Lower lobe of right lung (tissue), 2 donors: Measurements from ENCODE around the gene ETFDH. TPM values are rescaled to one million over a fixed set of nuclear protein-coding genes. Genes with fewer than 3 reads are reported as not detected.

Experiments
- ATAC-seq, 2 donors: fragments of 200-7000 bp; cut with Tn5 transposase; one replicate each; pipeline ENCODE4 v1.9.1; 2020 to 2022; ENCODE audit warnings: mild to moderate bottlenecking in 2 of 2, moderate library complexity in 2 of 2
- DNase-seq: peaks from one replicate; pipeline ENCODE4 v3.0.0-alpha.2; 2020
- H3K27ac ChIP-seq: fragments of 200-600 bp; one replicate; pipeline ENCODE4 v1.8.0; 2022
- H3K27me3 ChIP-seq: fragments of 200-600 bp; one replicate; pipeline ENCODE4 v1.8.0; 2022; ENCODE audit warnings: low read depth
- H3K36me3 ChIP-seq: fragments of 200-600 bp; one replicate; pipeline ENCODE4 v1.8.0; 2022; ENCODE audit warnings: mild to moderate bottlenecking
- H3K4me1 ChIP-seq: fragments of 200-600 bp; one replicate; pipeline ENCODE4 v1.8.0; 2022
- H3K4me3 ChIP-seq: fragments of 200-600 bp; one replicate; pipeline ENCODE4 v1.8.0; 2022; ENCODE audit warnings: mild to moderate bottlenecking
- H3K9me3 ChIP-seq: fragments of 200-600 bp; one replicate; pipeline ENCODE4 v1.8.0; 2022
- intact Hi-C: fragments of 100-400 bp; cut with DNase I; formaldehyde crosslinking; loops from one replicate; pipeline ENCODE4 v1.11.0; 2022
- long read RNA-seq: library from polyadenylated mRNA; unstranded; transcript quantifications from one replicate; pipeline ENCODE4 v2.0.0, GENCODE V29; 2021
- total RNA-seq: library from RNA; stranded (reverse); fragmentation: NEBNext Ultra II Directional; extraction: Animal tissue kit (Norgen Biotek cat#: 25700); gene quantifications from one replicate; pipeline ENCODE4 v1.2.1, GENCODE V29; 2021
- TF ChIP-seq, protein P1 (sequence below): fragments of 200-600 bp; IDR thresholded peaks from one replicate; pipeline ENCODE4 v1.8.0; 2022; ENCODE audit warnings: antibody characterized with exemption, mild to moderate bottlenecking
- donor health status: DM: no; HTN: yes; CAD: no; lungs with severe emphysema.

Gene ETFDH
- total RNA-seq: 27.7 TPM
- long read RNA-seq, transcript ETFDH-206 (13 exons, 3,282 nt): major isoform, 33 of 45 reads
- long read RNA-seq, partial matches to known transcripts: 2 of 45 reads
- long read RNA-seq, other reads (novel, unspliced or antisense): 9 of 45 reads

DNA sequence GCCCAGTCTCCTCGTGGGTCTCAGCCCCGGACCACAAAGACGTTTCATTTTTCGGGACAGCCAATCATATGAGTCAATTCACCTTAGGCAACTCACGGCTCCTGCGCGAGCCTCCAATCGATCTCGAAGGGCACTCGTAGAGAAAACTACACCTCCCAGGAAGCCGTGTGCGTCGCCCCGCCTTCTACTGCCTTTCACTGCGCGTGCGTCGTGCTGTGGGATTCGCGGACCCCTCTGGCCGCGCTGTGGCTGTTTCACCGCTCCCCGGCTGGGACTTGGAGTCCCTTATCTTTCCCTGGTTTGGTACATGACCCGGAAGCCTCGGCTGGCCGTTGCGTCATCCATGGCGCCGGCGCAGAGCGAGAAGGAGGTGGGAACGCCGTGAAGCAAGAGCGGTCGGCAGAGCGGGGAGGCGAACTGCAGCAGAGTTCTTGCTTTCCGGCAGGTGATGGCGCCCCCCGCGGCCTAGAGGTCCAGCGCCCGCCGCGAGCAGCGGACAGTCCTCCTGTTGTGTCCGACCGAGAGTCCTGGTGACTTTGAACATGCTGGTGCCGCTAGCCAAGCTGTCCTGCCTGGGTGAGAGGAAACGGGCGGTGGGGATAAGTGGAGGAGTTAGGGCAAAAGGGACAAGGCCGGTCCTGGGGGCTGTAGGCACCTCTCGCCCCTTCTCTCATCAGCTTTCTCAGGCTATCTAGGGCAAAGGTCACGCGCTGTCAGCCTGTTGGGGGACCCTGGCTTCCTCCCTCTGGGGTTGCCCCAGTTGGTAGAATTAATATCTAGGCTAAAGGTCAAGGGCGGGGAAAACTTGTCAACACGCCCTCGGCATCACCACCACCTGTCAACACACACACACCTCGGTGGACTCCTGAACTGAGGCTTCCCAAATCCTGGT, at the start of gene ETFDH:
ETFDH (plus strand) TSS at position 382 of the 892 bp plus-strand sequence; CDS start at position 543, 161 bp downstream.
- intact Hi-C loops: no loop called here

DNA sequence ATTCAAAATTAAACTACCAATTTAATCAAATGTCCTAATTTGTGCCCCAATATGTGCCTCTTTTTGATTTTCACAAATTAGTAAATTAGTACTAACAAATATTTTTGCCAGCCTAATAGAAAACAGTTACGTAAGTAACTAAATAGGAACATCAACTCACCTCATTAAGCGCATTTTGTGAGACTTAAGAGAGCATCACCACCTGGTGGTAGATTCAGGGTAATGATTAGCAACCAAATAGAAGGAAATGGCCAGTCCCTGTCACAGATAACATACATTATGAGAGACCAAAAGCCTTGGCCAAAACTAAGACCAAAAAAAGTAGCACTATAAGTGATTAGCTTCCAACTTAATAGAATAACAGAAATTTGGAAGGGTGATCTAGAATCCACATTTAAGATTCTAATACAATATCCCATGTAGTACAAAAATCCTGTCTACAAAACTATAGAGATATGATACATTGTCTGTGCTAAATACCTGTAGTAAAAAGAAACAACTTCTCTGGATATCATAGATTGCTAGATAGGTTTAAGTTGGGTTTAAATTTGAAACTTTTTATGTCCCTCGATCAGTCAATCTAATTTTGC, 47.1 kb upstream of the ETFDH start:
- intact Hi-C loops: loop anchor here (10.0 kb wide), 1 partner anchor 370 kb away; no protein-coding TSS in a partner anchor
- H3K9me3 ChIP-seq: no peaks in the 10 kb centered on the region
- H3K4me1 ChIP-seq: peaks cover 4% of the 10 kb centered on the region

More for the DNA sequence above, at the start of gene ETFDH:
- TF ChIP-seq, protein P1, sequence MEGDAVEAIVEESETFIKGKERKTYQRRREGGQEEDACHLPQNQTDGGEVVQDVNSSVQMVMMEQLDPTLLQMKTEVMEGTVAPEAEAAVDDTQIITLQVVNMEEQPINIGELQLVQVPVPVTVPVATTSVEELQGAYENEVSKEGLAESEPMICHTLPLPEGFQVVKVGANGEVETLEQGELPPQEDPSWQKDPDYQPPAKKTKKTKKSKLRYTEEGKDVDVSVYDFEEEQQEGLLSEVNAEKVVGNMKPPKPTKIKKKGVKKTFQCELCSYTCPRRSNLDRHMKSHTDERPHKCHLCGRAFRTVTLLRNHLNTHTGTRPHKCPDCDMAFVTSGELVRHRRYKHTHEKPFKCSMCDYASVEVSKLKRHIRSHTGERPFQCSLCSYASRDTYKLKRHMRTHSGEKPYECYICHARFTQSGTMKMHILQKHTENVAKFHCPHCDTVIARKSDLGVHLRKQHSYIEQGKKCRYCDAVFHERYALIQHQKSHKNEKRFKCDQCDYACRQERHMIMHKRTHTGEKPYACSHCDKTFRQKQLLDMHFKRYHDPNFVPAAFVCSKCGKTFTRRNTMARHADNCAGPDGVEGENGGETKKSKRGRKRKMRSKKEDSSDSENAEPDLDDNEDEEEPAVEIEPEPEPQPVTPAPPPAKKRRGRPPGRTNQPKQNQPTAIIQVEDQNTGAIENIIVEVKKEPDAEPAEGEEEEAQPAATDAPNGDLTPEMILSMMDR: peak; percentile 71
- peak within 1 kb of the TSS; percentile 83 for H3K4me3 ChIP-seq
- peaks cover 19% of the 10 kb centered on the region for H3K4me1 ChIP-seq
- no peaks in the 10 kb centered on the region for H3K36me3 ChIP-seq
- H3K27ac ChIP-seq: peak within 1 kb of the TSS; percentile 91
- H3K9me3 ChIP-seq: no peaks in the 10 kb centered on the region
- ATAC-seq (peak; percentile 97 to 98), DNase-seq (peak; percentile 99)
- H3K27me3 ChIP-seq: no peaks in the 10 kb centered on the region

DNA sequence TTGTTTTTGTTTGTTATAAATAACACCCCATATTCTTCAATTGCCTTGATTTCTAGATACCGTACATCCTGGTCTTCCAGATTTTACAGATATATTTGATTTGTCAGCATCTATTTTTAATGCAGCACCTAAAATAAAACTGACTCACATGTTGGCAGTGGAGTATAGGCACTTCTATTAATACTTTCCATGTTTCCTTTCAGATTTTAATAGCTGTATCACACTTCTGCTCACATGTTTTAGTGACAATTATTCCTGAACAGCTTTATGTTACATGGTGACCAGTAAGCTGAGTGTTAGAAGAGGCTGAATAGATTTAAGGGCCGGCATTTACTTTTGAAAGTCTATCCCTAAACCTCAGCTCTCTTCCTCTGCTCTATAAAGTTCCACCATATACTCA, 46.6 kb upstream of the ETFDH start:
- Histone ChIP-seq H3K27me3 (no peaks in the 10 kb centered on the region), H3K4me1 (peaks cover 4% of the 10 kb centered on the region), H3K4me3 (no peak overlapping the region), H3K36me3 (no peaks in the 10 kb centered on the region), H3K9me3 (no peaks in the 10 kb centered on the region), H3K27ac (no peak overlapping the region)
- no peak for ATAC-seq
- intact Hi-C loops: loop anchor here (10.0 kb wide), 1 partner anchor 371 kb away; no protein-coding TSS in a partner anchor
- DNase-seq: no peak
- TF ChIP-seq, protein P1: no peak

More for the DNA sequence above, 47.1 kb upstream of the ETFDH start:
- Histone ChIP-seq H3K27ac (no peak overlapping the region), H3K27me3 (no peaks in the 10 kb centered on the region), H3K36me3 (no peaks in the 10 kb centered on the region), H3K4me3 (no peak overlapping the region)
- DNase-seq: no peak
- TF ChIP-seq, protein P1: peak; percentile 76
- ATAC-seq: peak; percentile 68 to 77

DNA sequence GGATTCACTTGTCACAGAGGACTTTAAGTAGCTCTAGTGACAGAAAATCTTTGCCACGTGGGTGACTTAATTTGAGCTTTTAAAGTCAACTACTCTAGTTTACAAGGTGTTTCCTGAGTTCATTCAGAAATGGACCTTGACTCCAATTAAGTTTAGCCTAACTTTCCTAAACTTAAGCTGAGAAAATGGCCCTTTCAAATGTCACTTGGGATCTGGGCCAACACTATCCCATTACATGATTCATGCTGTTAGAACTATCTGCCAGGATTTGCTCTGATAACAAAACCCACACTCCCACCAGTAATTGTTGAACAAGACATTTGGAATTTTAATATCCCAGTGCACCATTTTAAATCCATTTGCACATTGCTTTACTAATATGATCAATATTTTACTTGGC, 41.2 kb upstream of the ETFDH start:
- H3K4me3 ChIP-seq: no peak overlapping the region
- TF ChIP-seq, protein P1: no peak
- H3K9me3 ChIP-seq: no peaks in the 10 kb centered on the region
- H3K4me1 ChIP-seq: no peaks in the 10 kb centered on the region
- DNase-seq (no peak), ATAC-seq (no peak)
- no peak overlapping the region for H3K27ac ChIP-seq
- intact Hi-C loops: no loop called here
- H3K27me3 ChIP-seq: no peaks in the 10 kb centered on the region
- H3K36me3 ChIP-seq: no peaks in the 10 kb centered on the region

DNA sequence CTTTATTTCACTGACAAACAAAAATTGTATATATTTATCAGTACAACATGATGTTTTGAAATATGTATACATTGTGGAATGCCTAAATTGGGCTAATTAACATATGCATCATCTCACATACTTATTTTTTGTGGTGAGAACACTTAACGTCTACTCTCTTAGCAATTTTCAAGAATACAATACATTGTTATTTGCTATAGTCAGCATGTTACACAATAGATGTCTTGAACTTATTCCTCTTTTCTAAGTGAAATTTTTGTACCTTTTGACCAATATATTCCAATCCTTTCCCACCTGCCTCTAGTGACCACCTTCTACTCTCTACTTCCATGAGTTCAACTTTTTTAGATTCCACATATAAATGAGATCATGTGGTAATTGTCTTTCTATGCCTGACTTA, 35.5 kb upstream of the ETFDH start:
- no peaks in the 10 kb centered on the region for H3K9me3 ChIP-seq
- DNase-seq (no peak), ATAC-seq (no peak)
- intact Hi-C loops: no loop called here
- TF ChIP-seq, protein P1: no peak
- H3K36me3 ChIP-seq: no peaks in the 10 kb centered on the region
- H3K27me3 ChIP-seq: no peaks in the 10 kb centered on the region
- H3K27ac ChIP-seq: no peak overlapping the region
- no peak overlapping the region for H3K4me3 ChIP-seq
- no peaks in the 10 kb centered on the region for H3K4me1 ChIP-seq
